ENCODE data around the gene SHROOM2. TPM values are rescaled to one million over a fixed set of nuclear protein-coding genes. Genes with fewer than 3 reads are reported as not detected.

The SHROOM2 gene
- total RNA-seq, 1 experiment from 2014 or later = 0.64 TPM

DNA sequence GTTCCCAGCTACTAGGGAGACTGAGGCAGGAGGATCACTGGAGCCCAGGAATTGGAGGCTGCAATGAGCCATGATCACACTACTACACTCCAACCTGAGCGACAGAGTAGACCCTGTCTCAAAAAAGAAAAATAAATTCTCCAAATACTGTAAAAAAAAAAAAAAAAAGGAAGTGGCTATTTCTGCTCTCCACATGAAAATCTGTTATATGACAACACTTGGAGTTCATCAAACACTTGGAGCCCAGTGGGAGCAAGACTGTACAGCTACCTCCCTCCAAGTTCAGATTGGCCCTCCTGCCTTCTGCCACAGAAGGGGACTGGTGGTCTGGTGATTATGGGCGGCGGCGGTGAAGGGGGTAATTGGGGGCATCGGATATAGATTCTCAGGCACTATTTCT lies 172.0 kb downstream of the SHROOM2 start:
- in situ Hi-C loops (cut with HindIII; ENCODE audit: low sequenced_read_pairs) = no loop called here
- no peak for DNase-seq (ENCODE audit: low spot score)

DNA sequence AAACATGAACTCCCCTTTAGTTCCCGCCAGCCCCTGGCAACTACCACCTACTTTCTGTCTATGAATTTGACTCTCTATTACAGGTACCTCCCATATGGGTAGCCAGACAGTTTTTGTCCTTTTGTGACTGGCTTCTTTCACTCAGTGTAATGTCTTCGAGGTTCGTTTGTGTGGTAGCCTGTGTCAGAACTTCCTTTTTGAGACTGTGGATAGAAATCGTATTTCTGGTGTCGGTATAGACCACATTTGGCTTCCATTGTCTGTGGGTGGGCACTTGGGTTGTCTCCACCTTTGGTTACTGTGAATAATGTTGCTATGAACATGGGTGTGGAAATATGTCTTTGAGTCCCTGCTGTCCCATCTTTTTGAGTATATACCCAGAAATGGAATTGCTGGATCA lies 175.5 kb downstream of the SHROOM2 start:
- in situ Hi-C loops (cut with HindIII; ENCODE audit: low sequenced_read_pairs) = no loop called here
- DNase-seq (ENCODE audit: low spot score) = no peak

DNA sequence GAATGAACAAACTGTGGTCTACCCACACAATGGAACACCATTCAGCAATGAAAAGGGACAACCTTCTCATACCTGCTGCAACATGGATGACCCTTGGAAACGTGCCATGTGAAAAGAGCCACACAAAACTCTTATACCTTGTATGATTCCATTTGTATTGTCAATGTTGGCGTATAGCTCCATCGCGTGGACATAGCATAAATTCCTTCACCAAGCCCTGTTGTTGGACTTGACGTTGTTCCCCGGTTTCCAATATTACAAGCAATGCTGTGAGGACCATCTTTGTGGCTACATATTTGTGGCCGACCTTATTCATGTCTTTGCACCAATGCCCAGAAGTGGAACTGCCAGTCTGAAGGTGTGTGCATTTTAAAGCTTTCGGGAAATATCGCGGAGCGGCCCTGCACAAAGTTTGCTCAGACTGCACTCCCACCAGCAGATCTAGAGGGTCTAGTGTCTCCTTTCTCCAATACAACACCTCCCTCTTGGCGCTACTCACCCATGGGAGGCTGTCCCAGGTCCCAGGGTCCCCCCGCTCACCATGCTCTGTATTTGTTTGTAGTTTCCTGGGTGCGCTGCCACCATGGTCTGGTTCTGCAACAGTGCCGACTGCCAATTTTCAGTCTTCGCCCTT lies 180.7 kb downstream of the SHROOM2 start, which contains the start of gene CLDN34:
TSS of gene CLDN34 (plus strand) at position 584 of the 634 bp plus-strand sequence. CDS start at position 584, 0 bp downstream.
- in situ Hi-C loops (cut with HindIII; ENCODE audit: low sequenced_read_pairs) = no loop called here
- no peak for DNase-seq (ENCODE audit: low spot score)

DNA sequence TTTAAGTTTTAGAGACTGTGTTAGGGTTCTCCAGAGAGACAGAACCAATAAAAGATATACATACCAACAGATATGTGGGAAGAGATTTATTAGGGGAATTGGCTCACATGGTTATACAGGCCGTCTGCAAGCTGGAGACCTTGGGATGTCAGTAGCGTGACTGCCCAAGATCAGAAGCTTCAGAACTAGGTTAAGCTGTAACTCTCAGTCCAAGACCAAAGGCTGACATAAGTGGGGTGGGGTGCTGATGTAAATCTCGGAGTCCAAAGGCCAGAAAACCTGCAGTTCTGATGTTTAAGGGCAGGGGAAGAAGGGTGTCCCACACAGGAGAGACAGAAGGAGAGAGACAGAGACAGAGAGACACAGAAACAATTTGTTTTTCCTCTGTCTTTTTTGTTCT lies 191.4 kb downstream of the SHROOM2 start:
- no peak for DNase-seq (ENCODE audit: low spot score)
- in situ Hi-C loops (cut with HindIII; ENCODE audit: low sequenced_read_pairs) = no loop called here

DNA sequence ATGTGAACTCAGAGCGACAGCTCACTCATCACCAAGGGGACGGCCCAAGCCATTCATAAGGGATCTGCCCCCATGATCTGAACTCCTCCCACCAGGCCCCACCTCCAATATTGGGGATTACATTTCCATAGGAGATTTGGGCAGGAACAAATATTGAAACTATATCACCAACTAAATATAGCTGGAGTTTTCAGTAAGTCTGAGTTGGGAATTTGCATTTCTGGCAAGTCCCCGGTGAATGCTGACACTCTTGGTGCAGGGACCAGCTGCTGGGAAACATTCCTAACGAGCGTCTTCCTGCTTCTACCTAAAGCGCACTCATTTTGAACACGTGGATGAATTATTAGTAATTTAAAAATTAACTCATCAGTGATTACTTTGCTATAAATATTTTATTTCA lies 194.2 kb downstream of the SHROOM2 start:
- in situ Hi-C loops (cut with HindIII; ENCODE audit: low sequenced_read_pairs) = no loop called here
- no peak for DNase-seq (ENCODE audit: low spot score)

DNA sequence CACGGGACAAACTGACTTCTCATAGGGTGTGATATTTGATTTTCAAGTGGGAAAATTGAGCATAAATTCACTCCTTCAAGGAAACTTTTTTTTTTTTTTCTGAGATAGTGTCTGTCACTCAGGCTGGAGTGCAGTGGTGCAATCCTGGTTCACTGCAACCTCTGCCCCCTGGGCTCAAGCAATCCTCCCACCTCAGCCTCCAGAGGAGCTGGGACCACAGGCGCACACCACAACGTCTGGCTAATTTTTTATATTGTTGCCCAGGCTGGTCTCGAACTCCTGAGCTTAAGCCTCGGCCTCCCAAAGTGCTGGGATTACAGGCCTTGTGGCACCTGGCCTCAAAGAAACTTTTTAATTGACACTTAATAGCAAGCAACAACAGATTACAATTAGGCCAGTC lies 194.7 kb downstream of the SHROOM2 start:
- in situ Hi-C loops (cut with HindIII; ENCODE audit: low sequenced_read_pairs) = no loop called here
- no peak for DNase-seq (ENCODE audit: low spot score)

DNA sequence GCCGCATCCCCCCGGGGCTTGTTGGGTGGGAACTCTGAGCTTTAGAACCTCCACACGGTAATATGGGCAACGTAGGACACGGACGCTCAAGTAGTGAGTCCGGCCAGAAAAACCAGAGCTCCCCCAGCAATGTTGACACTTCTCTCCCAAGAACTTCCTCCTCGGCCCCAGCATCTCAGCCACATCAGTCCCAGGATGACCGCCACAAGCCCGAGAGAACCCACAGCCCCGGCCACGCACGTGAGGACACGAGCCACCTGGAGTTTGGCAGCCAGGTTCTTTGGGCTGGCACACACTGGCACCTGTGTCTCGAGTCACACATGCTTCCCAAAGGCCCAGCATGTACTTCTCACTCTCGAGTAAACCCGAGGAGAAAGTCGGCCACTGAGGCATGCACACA lies 197.2 kb downstream of the SHROOM2 start:
- DNase-seq (ENCODE audit: low spot score) = no peak
- in situ Hi-C loops (cut with HindIII; ENCODE audit: low sequenced_read_pairs) = no loop called here

DNA sequence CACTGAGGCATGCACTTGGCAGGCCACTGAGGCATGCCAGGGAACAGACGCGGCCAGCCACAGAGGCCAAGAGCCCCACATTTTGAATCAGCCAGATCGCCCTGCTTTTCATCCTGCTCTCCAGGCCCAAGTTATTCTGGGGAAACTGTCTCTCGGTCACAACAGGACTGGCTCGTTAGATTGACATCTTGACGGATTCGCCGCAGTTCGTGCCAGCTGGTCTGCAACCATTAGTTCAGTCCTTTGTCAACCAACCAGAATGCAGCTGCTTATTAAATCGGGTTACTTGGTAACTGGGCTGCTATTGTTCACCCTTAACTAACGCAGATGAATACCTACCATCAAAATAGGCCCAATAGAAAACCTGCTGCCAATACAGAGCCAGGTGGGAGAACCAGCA lies 197.6 kb downstream of the SHROOM2 start:
- in situ Hi-C loops (cut with HindIII; ENCODE audit: low sequenced_read_pairs) = no loop called here
- DNase-seq (ENCODE audit: low spot score) = no peak

DNA sequence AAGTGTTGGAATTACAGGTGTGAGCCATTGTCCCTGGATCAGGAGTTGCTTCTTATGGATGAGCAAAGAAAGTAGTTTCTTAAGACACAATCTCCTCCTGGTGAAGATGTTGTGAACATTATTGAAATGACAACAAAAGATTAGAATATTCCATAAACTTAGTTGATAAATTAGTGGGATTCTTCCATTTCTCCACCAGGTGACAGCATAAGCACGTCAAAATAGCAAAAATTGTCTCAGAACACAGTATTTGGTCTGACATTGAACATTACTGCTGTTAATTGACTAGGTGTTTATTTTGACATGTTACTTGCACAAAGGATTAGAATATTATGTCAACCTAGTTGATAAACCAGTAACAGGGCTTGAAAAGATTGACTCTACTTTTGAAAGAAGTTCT lies 202.5 kb downstream of the SHROOM2 start:
- in situ Hi-C loops (cut with HindIII; ENCODE audit: low sequenced_read_pairs) = no loop called here
- peak; percentile 28 for DNase-seq (ENCODE audit: low spot score)

DNA sequence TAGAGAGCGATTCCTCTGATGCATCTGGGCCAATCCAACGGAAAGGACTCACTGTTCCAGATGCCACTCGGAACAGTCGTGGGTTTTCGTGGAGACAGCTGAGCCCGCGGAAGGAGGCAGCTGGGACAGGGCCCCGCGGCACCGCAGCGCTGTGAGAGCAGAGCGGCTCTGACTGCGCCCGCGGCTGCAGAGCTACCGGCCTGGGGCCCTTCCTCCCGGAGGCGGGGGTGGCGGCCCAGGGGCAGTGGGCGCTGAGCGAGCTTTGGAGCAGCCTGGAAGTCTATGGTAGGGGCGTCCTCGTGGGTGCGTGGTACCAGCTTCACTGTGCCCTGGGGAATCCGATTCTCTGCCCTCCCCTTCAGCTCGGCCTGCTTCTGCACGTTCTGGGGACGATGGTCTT lies 205.8 kb downstream of the SHROOM2 start:
- in situ Hi-C loops (cut with HindIII; ENCODE audit: low sequenced_read_pairs) = no loop called here

DNA sequence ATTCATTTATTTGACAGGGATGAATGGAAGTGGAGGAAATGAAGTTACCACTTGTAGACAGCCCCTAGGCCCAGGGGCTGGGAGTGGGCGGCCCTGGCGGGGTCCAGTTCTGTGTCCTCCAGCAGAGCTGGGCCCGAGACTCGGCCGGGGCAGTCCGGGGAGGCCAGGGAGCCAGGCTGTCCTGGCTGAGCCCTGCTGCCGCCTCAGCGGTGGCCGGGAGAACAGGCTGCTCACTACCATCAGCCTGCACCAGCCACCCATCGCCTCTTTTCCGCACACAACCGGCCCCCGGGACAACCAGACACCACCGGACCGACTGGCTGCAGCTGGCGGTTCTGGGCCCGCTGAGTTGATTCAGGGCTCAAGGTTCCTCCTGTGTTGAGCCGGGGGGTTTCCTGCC lies 206.5 kb downstream of the SHROOM2 start:
- DNase-seq (ENCODE audit: low spot score) = no peak
- in situ Hi-C loops (cut with HindIII; ENCODE audit: low sequenced_read_pairs) = no loop called here

More for the DNA sequence above, 205.8 kb downstream of the SHROOM2 start:
- DNase-seq (ENCODE audit: low spot score) = no peak

DNA sequence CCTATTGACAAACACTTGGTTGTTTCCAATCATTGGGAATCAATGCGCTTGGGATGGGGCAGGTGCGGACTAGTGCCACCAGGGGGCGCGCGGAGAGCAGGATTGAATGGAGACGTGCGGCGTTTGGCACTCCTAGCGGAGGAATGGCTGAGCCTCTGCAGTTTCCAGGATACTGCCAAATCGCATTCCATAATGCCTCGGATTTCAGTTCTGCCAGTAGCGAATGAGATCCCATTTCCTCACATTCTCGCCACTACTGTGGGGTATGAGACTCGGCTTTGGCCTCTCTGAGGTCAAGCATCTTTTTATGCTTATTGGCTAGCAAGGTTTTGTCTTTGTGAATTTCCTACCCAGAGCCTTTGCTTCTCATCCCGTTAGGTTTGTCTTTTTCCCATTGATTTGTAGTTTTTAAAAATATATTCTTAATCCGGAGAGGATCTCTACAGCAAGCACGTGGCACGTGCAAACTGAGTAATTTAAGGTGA lies 209.7 kb downstream of the SHROOM2 start:
- peak; percentile 81 for DNase-seq (ENCODE audit: low spot score)
- in situ Hi-C loops (cut with HindIII; ENCODE audit: low sequenced_read_pairs) = no loop called here

DNA sequence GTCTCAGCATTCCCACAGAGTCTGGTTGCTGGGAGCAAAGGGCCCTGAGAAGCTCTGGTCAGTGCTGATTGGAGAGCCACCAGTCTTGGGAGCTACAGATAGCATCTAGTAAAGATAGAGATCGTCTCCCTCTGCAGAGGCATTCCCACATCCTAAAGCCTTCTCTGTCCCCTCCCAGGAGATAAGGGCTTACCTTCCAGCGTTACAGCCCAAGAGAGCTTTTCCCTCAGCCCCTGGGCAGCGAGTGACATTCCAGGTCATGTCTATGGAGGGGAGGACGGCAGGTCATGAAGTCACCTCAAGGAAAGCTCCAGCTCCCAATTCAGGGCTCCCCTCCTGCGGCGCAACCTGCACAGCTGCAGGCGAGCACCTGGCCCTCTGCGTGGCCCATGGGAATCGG lies 210.8 kb downstream of the SHROOM2 start:
- no peak for DNase-seq (ENCODE audit: low spot score)
- in situ Hi-C loops (cut with HindIII; ENCODE audit: low sequenced_read_pairs) = no loop called here

DNA sequence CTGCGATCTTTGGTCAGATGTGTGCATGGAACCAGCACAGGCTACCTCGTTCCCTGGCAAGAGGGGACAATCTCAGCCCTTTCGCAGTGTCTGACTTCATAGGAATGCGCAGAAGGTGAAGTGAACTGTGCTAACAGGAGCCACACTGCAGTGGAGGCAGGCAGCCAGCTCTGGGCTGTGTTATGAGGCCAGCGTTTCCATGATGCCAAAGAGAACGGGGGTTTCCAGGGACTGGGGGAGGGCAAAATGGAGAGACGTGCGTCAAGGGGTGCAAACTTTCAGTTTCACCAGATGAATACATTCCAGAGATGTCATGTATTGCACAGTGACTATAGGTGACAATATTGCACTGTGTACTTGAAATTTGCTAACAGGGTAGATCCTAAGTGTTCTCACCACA lies 211.3 kb downstream of the SHROOM2 start:
- peak; percentile 47 for DNase-seq (ENCODE audit: low spot score)
- in situ Hi-C loops (cut with HindIII; ENCODE audit: low sequenced_read_pairs) = no loop called here

Other genes starting within 250 kb of the SHROOM2 start
- 0.31 TPM in 1 of 2 replicates, not detected in the other for gene GPR143, start 20.6 kb upstream of the SHROOM2 start, total RNA-seq (2014; rRNA removed; shearing (Covaris generic))
- gene CLDN34, start 180.9 kb downstream of the SHROOM2 start, total RNA-seq (2014; rRNA removed; shearing (Covaris generic)) = not detected in 2 replicates